Measurements from ENCODE around the gene DENND5B. TPM values are rescaled to one million over a fixed set of nuclear protein-coding genes. Genes with fewer than 3 reads are reported as not detected.
"Not testable (repeated sequence)": the region's sequence is repeated elsewhere in the genome, so short reads cannot be mapped to it uniquely, and the experiment has no call there.

DENND5B gene
- total and polyA plus RNA-seq, 2 donors = 5.6 to 27.5 TPM

- no peak overlapping the region for H3K4me3 ChIP-seq (ENCODE audit: low read depth, low read length)
- no peak overlapping the region for H3K27ac ChIP-seq (ENCODE audit: low read depth)
- WGBS = 77% methylated on average over 7 of the region's 7 CpGs
- H3K4me1 ChIP-seq (ENCODE audit: insufficient read depth) = no peaks in the 10 kb centered on the region
- DNase-seq (ENCODE audit: extremely low spot score) = no peak
- H3K36me3 ChIP-seq (ENCODE audit: insufficient read depth) = no peaks in the 10 kb centered on the region
Observed at GRCh38 chr12:31522607-31523006, 68.3 kb downstream of the DENND5B start.

GRCh38 chr12:31521964-31522363 is 69.0 kb downstream of the DENND5B start:
- WGBS = 17% methylated on average over 1 of the region's 1 CpG
- Histone ChIP-seq H3K27ac (ENCODE audit: low read depth) (no peak overlapping the region), H3K4me1 (ENCODE audit: insufficient read depth) (no peaks in the 10 kb centered on the region), H3K4me3 (ENCODE audit: low read depth, low read length) (no peak overlapping the region), H3K36me3 (ENCODE audit: insufficient read depth) (no peaks in the 10 kb centered on the region)
- no peak for DNase-seq (ENCODE audit: extremely low spot score)

DNA sequence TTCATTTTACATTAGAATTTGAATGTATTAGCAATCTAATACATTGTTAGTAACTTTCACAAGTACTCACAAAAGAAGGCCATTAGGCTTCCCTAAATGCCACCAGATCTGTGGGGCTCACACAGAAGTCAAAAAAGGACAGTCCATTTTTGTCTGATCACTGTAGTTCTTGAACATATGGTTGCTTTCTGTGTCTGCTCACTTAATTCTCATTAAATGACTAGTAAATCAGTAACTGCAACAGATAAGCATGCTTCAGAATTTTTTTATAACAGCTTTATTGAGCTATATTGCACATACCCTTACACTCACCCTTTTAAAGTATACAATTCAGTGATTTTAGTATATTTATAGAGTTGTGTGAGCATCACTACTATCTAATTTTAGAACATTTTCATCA is 71.4 kb downstream of the DENND5B start:
- DNase-seq (ENCODE audit: extremely low spot score) = no peak
- Histone ChIP-seq H3K4me1 (ENCODE audit: insufficient read depth) (no peaks in the 10 kb centered on the region), H3K27ac (ENCODE audit: low read depth) (no peak overlapping the region), H3K36me3 (ENCODE audit: insufficient read depth) (no peaks in the 10 kb centered on the region), H3K4me3 (ENCODE audit: low read depth, low read length) (no peak overlapping the region)

DNA sequence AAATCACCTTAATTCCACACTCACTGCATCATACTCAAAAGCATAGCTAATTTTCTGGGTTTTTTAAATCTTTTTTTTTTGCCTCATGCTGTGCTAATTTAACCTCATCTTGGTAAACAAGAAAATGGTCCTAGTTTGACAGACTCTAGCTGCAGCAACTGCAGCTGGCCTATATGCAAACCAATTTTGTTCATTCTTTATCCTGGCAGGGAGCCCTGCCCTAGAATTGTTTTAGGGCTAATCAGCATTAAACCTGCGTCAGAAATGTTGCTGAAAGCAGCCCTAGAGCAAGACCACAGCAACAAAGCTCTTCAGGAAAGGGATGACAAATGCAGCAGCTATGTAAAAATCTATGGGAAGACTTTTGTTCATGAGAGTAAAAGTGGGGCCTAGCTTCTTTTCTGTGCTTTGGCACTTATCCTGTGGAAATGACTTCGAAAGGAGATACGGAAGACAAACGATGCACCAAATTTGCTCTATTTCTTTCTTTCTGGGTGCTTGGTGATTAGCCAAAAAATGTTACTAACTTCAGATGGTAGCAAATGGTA is 72.2 kb downstream of the DENND5B start:
- H3K4me3 ChIP-seq (ENCODE audit: low read depth, low read length) = no peak overlapping the region
- H3K27ac ChIP-seq (ENCODE audit: low read depth) = no peak overlapping the region
- no peak for DNase-seq (ENCODE audit: extremely low spot score)
- H3K36me3 ChIP-seq (ENCODE audit: insufficient read depth) = no peaks in the 10 kb centered on the region
- 37% methylated on average over 4 of the region's 4 CpGs for WGBS
- no peaks in the 10 kb centered on the region for H3K4me1 ChIP-seq (ENCODE audit: insufficient read depth)

DNA sequence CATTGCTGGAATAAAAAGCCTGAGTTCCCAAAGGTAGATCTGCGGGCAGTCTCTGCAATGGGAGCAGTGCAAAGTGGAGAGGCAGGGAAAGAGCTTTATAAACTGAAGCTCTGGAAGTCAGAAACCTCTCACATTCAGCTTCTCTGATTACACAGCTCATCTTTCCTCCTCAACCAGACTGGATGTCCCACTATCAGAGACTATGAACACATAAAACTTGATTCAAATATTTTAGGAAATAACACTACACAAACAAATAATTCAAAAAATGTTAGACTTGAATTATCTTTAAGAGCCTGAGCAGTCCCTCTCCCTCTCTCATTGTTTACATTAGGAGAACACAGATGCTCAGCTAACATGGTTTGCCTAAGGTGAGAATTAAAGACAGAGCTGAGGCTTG is 72.9 kb downstream of the DENND5B start:
- H3K36me3 ChIP-seq (ENCODE audit: insufficient read depth) = no peaks in the 10 kb centered on the region
- no peak for DNase-seq (ENCODE audit: extremely low spot score)

GRCh38 chr12:31516702-31517101 is 74.2 kb downstream of the DENND5B start:
- Histone ChIP-seq H3K36me3 (ENCODE audit: insufficient read depth) (no peaks in the 10 kb centered on the region), H3K27ac (ENCODE audit: low read depth) (no peak overlapping the region), H3K4me3 (ENCODE audit: low read depth, low read length) (no peak overlapping the region), H3K4me1 (ENCODE audit: insufficient read depth) (no peaks in the 10 kb centered on the region)
- no peak for DNase-seq (ENCODE audit: extremely low spot score)
- 64% methylated on average over 2 of the region's 2 CpGs for WGBS

More for the DNA sequence above, 72.9 kb downstream of the DENND5B start:
- WGBS = 51% methylated on average over 1 of the region's 1 CpG
- Histone ChIP-seq H3K4me3 (ENCODE audit: low read depth, low read length) (no peak overlapping the region), H3K27ac (ENCODE audit: low read depth) (no peak overlapping the region), H3K4me1 (ENCODE audit: insufficient read depth) (no peaks in the 10 kb centered on the region)

DNA sequence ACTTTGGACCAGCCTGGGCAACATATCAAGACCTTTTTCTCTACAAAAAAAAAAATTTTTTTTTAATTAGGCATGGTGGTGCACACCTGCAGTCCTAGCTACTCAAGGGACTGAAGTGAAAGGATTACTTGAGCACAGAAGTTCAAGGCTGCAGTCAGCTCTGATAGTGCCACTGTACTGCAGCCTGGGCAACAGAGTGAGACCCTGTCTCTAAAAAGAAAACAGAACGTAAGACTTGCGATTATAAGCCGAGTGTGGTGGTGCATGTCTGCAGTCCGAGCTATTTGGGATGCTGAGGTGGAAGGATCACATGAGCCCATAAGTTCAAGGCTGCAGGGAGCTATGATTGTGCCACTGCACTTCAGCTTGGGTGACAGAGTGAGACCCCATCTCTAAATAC is 76.0 kb downstream of the DENND5B start:
- no peak overlapping the region for H3K27ac ChIP-seq (ENCODE audit: low read depth)
- 97% methylated on average over 4 of the region's 4 CpGs for WGBS
- no peak for DNase-seq (ENCODE audit: extremely low spot score)
- H3K4me1 ChIP-seq (ENCODE audit: insufficient read depth) = no peaks in the 10 kb centered on the region
- no peak overlapping the region for H3K4me3 ChIP-seq (ENCODE audit: low read depth, low read length)
- H3K36me3 ChIP-seq (ENCODE audit: insufficient read depth) = no peaks in the 10 kb centered on the region

DNA sequence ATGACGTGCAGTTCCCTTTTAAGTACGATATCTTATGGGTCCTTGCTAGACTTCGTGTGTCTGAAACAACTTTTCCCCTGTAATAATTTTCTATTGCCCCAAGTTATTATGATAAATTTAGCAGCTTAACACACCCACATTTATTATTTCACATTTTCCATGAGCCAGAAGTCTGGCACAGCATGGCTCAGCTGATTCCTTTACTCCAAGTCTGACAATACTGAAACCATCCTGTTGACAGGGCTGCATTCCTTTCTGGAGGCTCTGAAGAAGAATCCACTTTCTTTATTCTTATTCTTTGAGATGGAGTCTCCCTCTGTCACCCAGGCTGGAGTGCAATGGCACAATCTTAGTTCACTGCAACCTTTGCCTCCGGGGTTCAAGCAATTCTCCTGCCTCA is 80.9 kb downstream of the DENND5B start:
- 79% methylated on average over 4 of the region's 4 CpGs for WGBS
- Histone ChIP-seq H3K36me3 (ENCODE audit: insufficient read depth) (no peaks in the 10 kb centered on the region), H3K27ac (ENCODE audit: low read depth) (no peak overlapping the region), H3K4me1 (ENCODE audit: insufficient read depth) (no peaks in the 10 kb centered on the region), H3K4me3 (ENCODE audit: low read depth, low read length) (no peak overlapping the region)
- DNase-seq (ENCODE audit: extremely low spot score) = no peak

DNA sequence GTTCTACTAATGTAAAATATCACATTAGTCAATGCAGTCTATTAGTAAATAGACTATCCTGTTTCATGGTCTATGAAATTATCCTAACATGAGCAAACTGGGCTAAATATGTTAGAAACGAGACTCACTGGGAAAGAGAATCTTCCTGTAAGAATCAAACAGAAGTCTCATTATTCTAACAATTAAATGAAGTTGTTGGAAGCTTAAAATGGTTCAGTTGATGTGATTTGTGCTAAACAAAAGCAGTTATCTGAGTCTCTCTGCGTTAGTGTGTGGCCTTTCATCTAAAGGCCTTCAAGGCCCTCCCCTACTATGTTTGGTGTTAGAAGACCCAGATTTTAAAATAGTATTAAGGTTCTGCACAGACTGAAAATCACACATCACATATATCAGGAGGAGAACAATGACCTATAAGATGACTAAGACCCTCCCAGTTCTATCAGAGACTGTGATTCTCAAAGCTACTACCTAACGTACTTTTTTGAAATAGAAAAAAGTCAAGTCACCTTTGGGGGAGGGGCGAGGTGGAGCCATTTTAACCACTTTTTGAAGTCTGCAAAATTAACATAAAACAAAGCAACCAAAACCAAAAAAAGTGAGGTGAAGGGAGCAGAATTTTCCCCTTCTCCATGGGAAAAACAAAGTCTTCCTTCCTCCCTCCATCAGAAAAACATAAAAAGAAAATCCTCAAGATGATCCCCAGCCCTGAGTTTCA is 82.3 kb downstream of the DENND5B start:
- H3K4me3 ChIP-seq (ENCODE audit: low read depth, low read length) = no peak overlapping the region
- no peak overlapping the region for H3K27ac ChIP-seq (ENCODE audit: low read depth)
- H3K4me1 ChIP-seq (ENCODE audit: insufficient read depth) = no peaks in the 10 kb centered on the region
- no peak for DNase-seq (ENCODE audit: extremely low spot score)
- no peaks in the 10 kb centered on the region for H3K36me3 ChIP-seq (ENCODE audit: insufficient read depth)
- 88% methylated on average over 4 of the region's 4 CpGs for WGBS

DNA sequence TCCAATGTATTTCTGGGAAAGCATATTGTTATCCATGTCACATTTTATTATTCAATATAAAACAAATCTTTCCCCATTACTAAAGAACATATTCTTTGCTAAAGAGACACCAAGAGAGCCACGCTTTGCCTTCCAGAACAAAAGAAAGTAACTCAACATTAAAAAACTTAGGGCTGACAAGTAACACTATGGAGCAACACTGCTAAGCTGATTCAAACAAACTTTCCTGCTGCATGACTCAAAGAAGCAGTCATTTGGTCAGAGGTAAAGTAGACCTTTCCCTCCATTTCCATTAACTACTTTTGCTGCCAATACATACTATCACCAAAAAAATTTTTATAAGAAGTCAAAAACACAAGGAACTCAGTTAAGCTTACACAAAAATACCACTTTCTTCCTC is 83.0 kb downstream of the DENND5B start:
- Histone ChIP-seq H3K36me3 (ENCODE audit: insufficient read depth) (no peaks in the 10 kb centered on the region), H3K4me3 (ENCODE audit: low read depth, low read length) (no peak overlapping the region), H3K4me1 (ENCODE audit: insufficient read depth) (no peaks in the 10 kb centered on the region), H3K27ac (ENCODE audit: low read depth) (no peak overlapping the region)
- 91% methylated on average over 1 of the region's 1 CpG for WGBS
- no peak for DNase-seq (ENCODE audit: extremely low spot score)

DNA sequence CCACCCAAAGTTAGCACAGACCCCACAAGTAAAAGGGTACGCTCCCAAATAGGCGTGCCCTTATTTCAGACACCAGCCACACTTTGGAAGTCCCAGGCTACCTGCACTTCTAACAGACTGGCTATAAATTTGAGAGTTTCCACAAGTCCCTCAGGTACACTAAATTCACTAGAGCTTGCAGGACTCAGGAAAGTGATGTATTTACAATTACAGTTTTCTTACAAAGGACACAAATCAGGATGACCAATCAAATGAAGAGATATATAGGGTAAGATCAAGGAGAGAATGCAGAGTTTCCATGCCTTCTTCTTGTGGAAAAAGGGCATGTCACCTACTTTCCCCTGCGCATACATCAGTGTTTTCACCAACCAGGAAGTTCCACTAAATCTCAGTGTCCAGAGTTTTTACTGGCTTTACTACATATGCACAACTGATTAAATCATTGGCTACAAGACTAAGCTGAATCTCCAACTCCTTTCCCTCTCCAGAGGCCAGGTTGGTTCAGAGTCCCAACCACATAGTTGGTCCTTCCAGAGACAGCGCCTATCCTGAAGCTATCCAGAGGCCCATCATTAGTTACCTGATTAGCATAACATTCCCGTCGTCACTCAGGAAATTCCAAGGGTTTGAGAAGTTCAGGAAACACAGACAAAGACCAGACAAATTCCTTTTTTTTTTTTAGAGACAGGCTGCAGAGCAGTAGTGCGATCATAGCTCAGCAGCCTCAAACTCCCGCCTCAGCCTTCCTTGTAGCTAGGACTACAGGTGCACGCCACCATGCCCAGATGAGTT is 84.2 kb downstream of the DENND5B start:
- Histone ChIP-seq H3K4me1 (ENCODE audit: insufficient read depth) (no peaks in the 10 kb centered on the region), H3K36me3 (ENCODE audit: insufficient read depth) (no peaks in the 10 kb centered on the region), H3K27ac (ENCODE audit: low read depth) (no peak overlapping the region), H3K4me3 (ENCODE audit: low read depth, low read length) (no peak overlapping the region)
- 80% methylated on average over 9 of the region's 9 CpGs for WGBS
- no peak for DNase-seq (ENCODE audit: extremely low spot score)

GRCh38 chr12:31504625-31505222 is 86.2 kb downstream of the DENND5B start:
- DNase-seq (ENCODE audit: extremely low spot score) = no peak
- WGBS = 93% methylated on average over 7 of the region's 7 CpGs

GRCh38 chr12:31501014-31501413 is 89.9 kb downstream of the DENND5B start:
- H3K27ac ChIP-seq (ENCODE audit: low read depth); H3K4me3 ChIP-seq (ENCODE audit: low read depth, low read length); DNase-seq (ENCODE audit: extremely low spot score); H3K36me3 ChIP-seq (ENCODE audit: insufficient read depth); H3K4me1 ChIP-seq (ENCODE audit: insufficient read depth): not testable (repeated sequence)
- 97% methylated on average over 3 of the region's 3 CpGs for WGBS

More at GRCh38 chr12:31504625-31505222, 86.2 kb downstream of the DENND5B start:
- Histone ChIP-seq H3K4me1 (ENCODE audit: insufficient read depth) (no peaks in the 10 kb centered on the region), H3K36me3 (ENCODE audit: insufficient read depth) (no peaks in the 10 kb centered on the region), H3K27ac (ENCODE audit: low read depth) (no peak overlapping the region), H3K4me3 (ENCODE audit: low read depth, low read length) (no peak overlapping the region)

- no peaks in the 10 kb centered on the region for H3K36me3 ChIP-seq (ENCODE audit: insufficient read depth)
- no peak overlapping the region for H3K27ac ChIP-seq (ENCODE audit: low read depth)
- H3K4me3 ChIP-seq (ENCODE audit: low read depth, low read length) = no peak overlapping the region
- no peaks in the 10 kb centered on the region for H3K4me1 ChIP-seq (ENCODE audit: insufficient read depth)
- 91% methylated on average over 2 of the region's 2 CpGs for WGBS
- no peak for DNase-seq (ENCODE audit: extremely low spot score)
Observed at GRCh38 chr12:31499567-31499966, 91.4 kb downstream of the DENND5B start.
